Prostate gland (tissue), 2 donors: ENCODE results near the gene BICRA. TPM values are rescaled to one million over a fixed set of nuclear protein-coding genes. Genes with fewer than 3 reads are reported as not detected.

Experiments used
- DNase-seq: peaks from one replicate; pipeline ENCODE4 v3.0.0-alpha.2; 2019; ENCODE audit warnings: low spot score
- H3K27ac ChIP-seq, 2 donors: fragments of 200-600 bp; sonication (generic); 2 replicates each; pipeline ENCODE4 v1.5.1; 2017 to 2019
- H3K27me3 ChIP-seq: fragments of 200-600 bp; sonication (generic); replicated peaks from 2 replicates; pipeline ENCODE4 v1.5.1; 2019; ENCODE audit not compliant: insufficient read depth
- H3K36me3 ChIP-seq, 2 donors: fragments of 200-600 bp; sonication (generic); 1 replicate in 1 of 2; 2 replicates in 1 of 2; pipeline versions ENCODE4 v1.5.1 to v1.8.1; 2017 to 2019
- H3K4me1 ChIP-seq: fragments of 200-600 bp; sonication (generic); replicated peaks from 2 replicates; pipeline ENCODE4 v1.5.1; 2019
- H3K4me3 ChIP-seq, 2 donors: fragments of 200-600 bp; sonication (generic); 2 replicates each; pipeline ENCODE4 v1.5.1; 2017 to 2019
- H3K9me3 ChIP-seq: fragments of 200-600 bp; sonication (generic); 2 replicates; pipeline ENCODE4 v1.5.1; 2017
- POLR2A ChIP-seq: fragments of 450-650 bp; IDR thresholded peaks from one replicate; pipeline ENCODE4 v1.6.1; 2016; ENCODE audit warnings: antibody characterized with exemption, mild to moderate bottlenecking
- POLR2AphosphoS5 ChIP-seq: sonication (generic); formaldehyde crosslinking; IDR thresholded peaks from one replicate; pipeline ENCODE4 v1.6.1; 2017; ENCODE audit warnings: antibody characterized with exemption
- WGBS: methylation state at CpG from one replicate; pipeline ENCODE4 v1.1.5; 2018; 5-methylcytosine and 5-hydroxymethylcytosine counted together
- intact Hi-C: fragments of 100-400 bp; cut with DNase I; formaldehyde crosslinking; loops from one replicate; pipeline ENCODE4 v1.14.2; 2022
- total RNA-seq, 2 donors: library from RNA; depleted of rRNA; stranded (reverse); fragments of >200 nt; gene quantifications; one replicate each; pipeline ENCODE4 v1.1.0, GENCODE V29; 2016
- TF ChIP-seq, protein P1 (sequence below), 4 experiments: fragments of 200-600 bp in 2 of 4; fragments of 450-650 bp in 2 of 4; sonication (generic) in 2 of 4; IDR thresholded peaks; 1 replicate in 3 of 4; 2 replicates in 1 of 4; pipeline ENCODE4 v1.5.1; 2016 to 2019; ENCODE audit warnings: antibody characterized with exemption in 4 of 4, mild to moderate bottlenecking in 2 of 4, moderate library complexity in 2 of 4

The BICRA gene
- total RNA-seq, 2 donors from 2014 or later: 19.4 to 25.3 TPM

GRCh38 chr19:47601180-47601904 is 7.6 kb upstream of the BICRA start:
- no peaks in the 10 kb centered on the region for H3K27me3 ChIP-seq
- DNase-seq: no peak
- no peaks in the 10 kb centered on the region for H3K9me3 ChIP-seq
- peak overlapping the region; percentile 84 to 92 for H3K27ac ChIP-seq
- TF ChIP-seq POLR2AphosphoS5 (no peak), POLR2A (no peak)
- TF ChIP-seq, protein P1, sequence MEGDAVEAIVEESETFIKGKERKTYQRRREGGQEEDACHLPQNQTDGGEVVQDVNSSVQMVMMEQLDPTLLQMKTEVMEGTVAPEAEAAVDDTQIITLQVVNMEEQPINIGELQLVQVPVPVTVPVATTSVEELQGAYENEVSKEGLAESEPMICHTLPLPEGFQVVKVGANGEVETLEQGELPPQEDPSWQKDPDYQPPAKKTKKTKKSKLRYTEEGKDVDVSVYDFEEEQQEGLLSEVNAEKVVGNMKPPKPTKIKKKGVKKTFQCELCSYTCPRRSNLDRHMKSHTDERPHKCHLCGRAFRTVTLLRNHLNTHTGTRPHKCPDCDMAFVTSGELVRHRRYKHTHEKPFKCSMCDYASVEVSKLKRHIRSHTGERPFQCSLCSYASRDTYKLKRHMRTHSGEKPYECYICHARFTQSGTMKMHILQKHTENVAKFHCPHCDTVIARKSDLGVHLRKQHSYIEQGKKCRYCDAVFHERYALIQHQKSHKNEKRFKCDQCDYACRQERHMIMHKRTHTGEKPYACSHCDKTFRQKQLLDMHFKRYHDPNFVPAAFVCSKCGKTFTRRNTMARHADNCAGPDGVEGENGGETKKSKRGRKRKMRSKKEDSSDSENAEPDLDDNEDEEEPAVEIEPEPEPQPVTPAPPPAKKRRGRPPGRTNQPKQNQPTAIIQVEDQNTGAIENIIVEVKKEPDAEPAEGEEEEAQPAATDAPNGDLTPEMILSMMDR (IDR thresholded peaks at IDR 0.05): no peak
- H3K4me3 ChIP-seq: peak overlapping the region; percentile 38 to 57
- intact Hi-C loops: loop anchor here (10.0 kb wide), 1 partner anchor 183 kb away; no protein-coding TSS in a partner anchor
- 65% methylated on average over 17 of the region's 17 CpGs for WGBS
- H3K36me3 ChIP-seq: no peaks in the 10 kb centered on the region
- peaks cover 3% of the 10 kb centered on the region for H3K4me1 ChIP-seq

DNA sequence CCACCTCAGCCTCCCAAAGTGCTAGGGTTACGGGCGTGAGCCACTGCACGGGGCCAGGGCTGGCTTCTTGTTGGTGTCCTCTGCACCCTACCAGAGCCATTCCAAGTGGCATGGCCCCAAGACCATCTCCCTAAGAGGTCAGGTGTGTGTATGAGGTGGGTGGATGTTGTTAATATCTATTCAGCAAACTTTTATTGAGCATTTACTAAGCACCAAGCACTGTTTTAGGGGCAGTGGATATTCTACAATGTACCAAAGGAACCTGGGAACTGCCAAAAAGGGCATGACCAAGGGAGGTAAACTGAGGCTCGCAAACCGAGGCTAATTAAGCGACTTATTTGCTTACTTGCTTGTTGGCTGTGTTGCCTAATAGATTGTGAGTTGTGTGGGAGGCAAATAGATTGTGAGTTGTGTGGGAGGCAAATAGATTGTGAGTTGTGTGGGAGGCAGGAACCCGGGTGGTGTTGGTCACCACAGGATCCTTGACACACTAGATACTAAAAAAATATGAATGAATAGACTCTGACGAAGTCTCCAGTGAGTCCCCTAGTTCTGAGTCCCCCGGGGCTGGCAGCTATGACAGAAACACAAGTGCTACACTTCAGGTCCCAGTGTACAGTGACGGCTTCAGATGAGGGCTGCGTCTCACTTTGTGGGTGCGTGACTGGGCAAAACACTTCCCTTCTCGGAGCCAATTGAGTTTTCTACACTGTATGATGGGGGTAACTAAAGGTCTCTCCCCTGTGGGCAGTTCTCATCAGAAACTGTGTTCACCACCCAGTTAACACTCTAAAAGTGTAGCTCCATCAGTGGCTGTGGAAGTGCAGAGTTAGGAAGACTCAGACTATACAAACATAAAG is 5.0 kb upstream of the BICRA start:
- Histone ChIP-seq H3K36me3 (no peaks in the 10 kb centered on the region), H3K4me1 (no peaks in the 10 kb centered on the region), H3K4me3 (no peak overlapping the region), H3K27ac (no peak overlapping the region), H3K9me3 (no peaks in the 10 kb centered on the region), H3K27me3 (no peaks in the 10 kb centered on the region)
- intact Hi-C loops: loop anchor here (10.0 kb wide), 1 partner anchor 181 kb away; no protein-coding TSS in a partner anchor
- DNase-seq: no peak
- TF ChIP-seq POLR2A (no peak), POLR2AphosphoS5 (no peak)
- TF ChIP-seq, protein P1 (IDR thresholded peaks at IDR 0.05): no peak
- 68% methylated on average over 13 of the region's 13 CpGs for WGBS

DNA sequence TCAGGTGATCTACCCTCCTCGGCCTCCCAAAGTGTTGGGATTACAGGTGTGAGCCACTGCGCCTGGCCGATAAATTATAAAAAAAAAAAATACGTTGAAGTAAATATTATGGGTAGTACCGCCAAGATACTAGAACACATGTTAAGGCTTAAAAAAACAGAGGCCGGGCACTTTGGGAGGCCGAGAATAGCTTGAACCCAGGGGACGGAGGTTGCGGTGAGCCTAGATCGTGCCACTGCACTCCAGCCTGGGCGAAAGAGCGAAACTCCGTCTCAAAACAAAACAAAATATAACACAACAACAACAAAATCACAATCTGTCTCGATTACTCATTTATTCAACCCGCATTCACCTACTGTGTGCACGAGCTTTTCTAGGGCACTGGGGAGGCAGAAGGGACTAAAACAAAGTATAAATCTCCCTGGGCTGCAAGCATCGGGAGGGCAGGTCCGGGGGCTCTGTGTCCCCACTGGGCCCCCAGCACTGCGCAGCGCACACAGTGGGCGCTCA is 1.3 kb upstream of the BICRA start:
- H3K9me3 ChIP-seq: no peaks in the 10 kb centered on the region
- WGBS: 40% methylated on average over 21 of the region's 21 CpGs
- TF ChIP-seq, protein P1 (IDR thresholded peaks at IDR 0.05): no peak
- TF ChIP-seq POLR2A: no peak
- no peak for TF ChIP-seq POLR2AphosphoS5
- DNase-seq: no peak
- H3K27ac ChIP-seq: peak overlapping the region; percentile 96 to 97
- no peaks in the 10 kb centered on the region for H3K27me3 ChIP-seq
- no peaks in the 10 kb centered on the region for H3K36me3 ChIP-seq
- peak overlapping the region; percentile 78 to 93 for H3K4me3 ChIP-seq
- intact Hi-C loops: loop anchor here (1.0 to 10.0 kb wide), 2 partner anchors 57 to 177 kb away; no protein-coding TSS in a partner anchor
- H3K4me1 ChIP-seq: peaks cover 5% of the 10 kb centered on the region

DNA sequence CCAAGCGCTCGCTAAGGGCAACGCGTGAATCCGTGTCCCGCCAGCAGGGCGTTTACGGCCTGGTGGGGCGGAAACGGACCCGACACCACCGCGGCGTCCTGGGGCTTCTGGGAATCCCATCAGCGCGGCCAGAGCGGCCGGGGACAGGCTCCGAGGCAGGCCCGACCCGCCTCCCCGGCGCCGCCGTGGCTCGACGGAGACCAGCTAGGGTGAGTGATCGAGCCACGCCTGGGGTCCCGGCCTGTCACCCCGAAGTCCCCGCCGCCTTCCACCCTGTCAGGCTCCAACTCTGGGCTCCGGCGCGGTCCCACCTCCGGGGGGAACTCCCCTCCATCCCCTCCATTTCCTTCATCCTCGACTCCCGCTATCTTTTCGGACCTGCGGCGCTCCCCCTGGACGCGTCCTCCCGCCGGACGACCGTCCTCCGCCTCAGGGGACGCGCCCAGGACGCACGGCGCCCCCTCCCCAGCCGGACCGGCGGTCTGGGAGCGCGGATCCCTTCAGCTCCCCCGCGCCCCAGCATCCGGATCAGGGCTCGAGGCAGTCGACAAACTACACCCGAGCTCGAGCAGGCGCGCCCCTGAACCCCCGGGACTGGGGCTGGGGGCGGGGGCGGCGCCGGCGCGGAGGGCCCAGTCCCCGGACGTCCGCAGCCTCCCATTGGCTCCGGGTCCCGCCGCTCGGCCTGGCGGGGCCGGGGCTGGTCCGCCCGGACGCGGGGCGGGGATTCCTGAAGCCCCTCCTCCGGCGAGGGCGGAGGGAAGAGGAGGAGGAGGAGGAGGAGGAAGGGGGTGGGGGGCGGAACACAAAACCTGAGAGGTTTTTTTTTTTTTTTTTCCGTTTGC is 638 bp upstream of the BICRA start:
- Histone ChIP-seq H3K27me3 (no peaks in the 10 kb centered on the region), H3K9me3 (no peaks in the 10 kb centered on the region), H3K4me3 (peak overlapping the region; percentile 78 to 93), H3K4me1 (peaks cover 5% of the 10 kb centered on the region), H3K27ac (peak overlapping the region; percentile 96 to 97), H3K36me3 (no peaks in the 10 kb centered on the region)
- intact Hi-C loops: loop anchor here (1.0 to 10.0 kb wide), 2 partner anchors 56 to 177 kb away; no protein-coding TSS in a partner anchor
- WGBS: under 1% methylated on average over 93 of the region's 94 CpGs
- TF ChIP-seq POLR2A (peak; percentile 97), POLR2AphosphoS5 (peak; percentile 51)
- TF ChIP-seq, protein P1 (IDR thresholded peaks at IDR 0.05): peak in 2 of 4 experiments; percentile 48 to 51
- DNase-seq: peak; percentile 92
